Effector memory CD8-positive, alpha-beta T cell (primary cell): ENCODE data around the gene TYMP.
"Not testable (repeated sequence)": the region's sequence is repeated elsewhere in the genome, so short reads cannot be mapped to it uniquely, and the experiment has no call there.

Experiments used
- ATAC-seq: fragments of 150-1000 bp; cut with Tn5 transposase; replicated peaks from 2 replicates; pipeline ENCODE4 v1.10.0; 2021; ENCODE audit warnings: mild to moderate bottlenecking, moderate library complexity
- DNase-seq, 3 experiments: peaks; one replicate each; pipeline ENCODE4 v3.0.0; 2021
- H3K27ac Mint-ChIP-seq, 2 donors: one replicate each; pipeline ENCODE4 v1.8.0; 2022; ENCODE audit warnings: mild to moderate bottlenecking in 2 of 2, mixed read lengths in 2 of 2, moderate library complexity in 2 of 2
- H3K27me3 Mint-ChIP-seq, 2 donors: one replicate each; pipeline ENCODE4 v1.8.0; 2022; ENCODE audit warnings: mixed read lengths in 2 of 2
- H3K36me3 Mint-ChIP-seq: one replicate; pipeline ENCODE4 v1.8.0; 2022; ENCODE audit warnings: mild to moderate bottlenecking, moderate library complexity, mixed read lengths; ENCODE audit not compliant: insufficient read depth
- H3K4me1 Mint-ChIP-seq, 2 donors: one replicate each; pipeline ENCODE4 v1.8.0; 2022; ENCODE audit warnings: low read depth in 2 of 2, mixed read lengths in 2 of 2
- H3K4me3 Mint-ChIP-seq, 2 donors: one replicate each; pipeline ENCODE4 v1.8.0; 2022; ENCODE audit warnings: mild to moderate bottlenecking in 2 of 2, mixed read lengths in 2 of 2, moderate library complexity in 2 of 2
- H3K9me3 Mint-ChIP-seq, 2 donors: one replicate each; pipeline ENCODE4 v1.8.0; 2022; ENCODE audit warnings: mixed read lengths in 2 of 2

TYMP gene

DNA sequence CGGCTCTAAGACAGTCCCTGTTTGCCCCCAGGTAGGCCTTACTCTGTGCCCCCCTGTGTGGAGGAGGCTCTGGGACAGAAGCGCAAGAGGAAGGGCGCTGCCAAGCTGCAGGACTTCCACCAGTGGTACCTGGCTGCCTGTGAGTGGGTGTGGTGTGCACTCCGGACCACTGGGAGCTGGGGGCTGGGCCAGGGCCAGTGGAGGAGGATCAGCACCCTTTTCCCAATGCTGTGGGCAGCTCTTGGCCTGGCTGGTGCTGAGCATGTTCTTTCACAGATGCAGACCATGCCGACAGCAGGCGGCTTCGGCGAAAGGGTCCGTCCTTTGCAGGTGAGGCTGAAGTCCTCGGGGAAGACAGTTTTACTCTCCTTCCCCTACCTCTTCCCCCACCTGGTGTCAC, 8.1 kb downstream of the TYMP start:
- H3K27ac Mint-ChIP-seq = no peak overlapping the region

GRCh38 chr22:50520826-50521453, 8.9 kb downstream of the TYMP start:
- peaks cover 9 to 14% of the 10 kb centered on the region in 2 donors for H3K4me1 Mint-ChIP-seq
- ATAC-seq (no peak), DNase-seq (no peak)
- H3K27ac Mint-ChIP-seq = no peak overlapping the region
- H3K36me3 Mint-ChIP-seq = peaks cover 81% of the 10 kb centered on the region
- no peaks in the 10 kb centered on the region for H3K27me3 Mint-ChIP-seq
- no peak overlapping the region for H3K4me3 Mint-ChIP-seq
- H3K9me3 Mint-ChIP-seq = no peaks in the 10 kb centered on the region

More for the DNA sequence above, 8.1 kb downstream of the TYMP start:
- Mint-ChIP-seq H3K27me3 (no peaks in the 10 kb centered on the region), H3K36me3 (peaks cover 76% of the 10 kb centered on the region), H3K9me3 (no peaks in the 10 kb centered on the region), H3K4me1 (peaks cover 8 to 15% of the 10 kb centered on the region in 2 donors), H3K4me3 (no peak overlapping the region)
- ATAC-seq (no peak), DNase-seq (no peak)

GRCh38 chr22:50520184-50520583, 9.6 kb downstream of the TYMP start:
- H3K4me1 Mint-ChIP-seq = peaks cover 14 to 18% of the 10 kb centered on the region in 2 donors
- not testable (repeated sequence) for H3K27ac Mint-ChIP-seq, H3K4me3 Mint-ChIP-seq, H3K27me3 Mint-ChIP-seq, DNase-seq, H3K9me3 Mint-ChIP-seq, ATAC-seq
- H3K36me3 Mint-ChIP-seq = peaks cover 78% of the 10 kb centered on the region

- Mint-ChIP-seq H3K4me1 (peaks cover 12 to 17% of the 10 kb centered on the region in 2 donors), H3K36me3 (peaks cover 75% of the 10 kb centered on the region), H3K4me3 (no peak overlapping the region), H3K9me3 (no peaks in the 10 kb centered on the region), H3K27me3 (no peaks in the 10 kb centered on the region), H3K27ac (no peak overlapping the region)
- DNase-seq = no peak
- ATAC-seq = no peak
These were observed 10.7 kb downstream of the TYMP start for GRCh38 chr22:50519151-50519550.

DNA sequence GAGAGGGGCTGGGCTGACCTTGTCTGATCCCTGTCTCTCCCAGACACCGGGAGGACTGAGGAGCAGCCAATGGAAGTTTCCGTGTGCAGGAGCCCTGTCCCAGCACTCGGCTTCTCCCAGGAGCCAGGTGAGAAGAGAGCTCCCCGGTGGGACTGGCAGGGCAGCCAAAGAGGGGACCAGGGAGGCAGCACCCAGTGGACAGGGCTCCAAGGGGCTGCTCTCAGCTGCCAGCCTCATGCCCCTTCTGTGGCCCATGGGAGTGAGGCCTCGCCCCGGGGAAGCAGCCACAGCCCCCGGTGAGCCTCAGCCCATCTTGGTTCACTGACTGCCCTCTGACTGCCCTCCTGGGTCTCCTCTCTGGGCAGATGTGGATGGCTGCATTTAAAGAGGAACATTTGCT, 11.2 kb downstream of the TYMP start:
- H3K4me3 Mint-ChIP-seq = no peak overlapping the region
- ATAC-seq = no peak
- DNase-seq = no peak
- no peaks in the 10 kb centered on the region for H3K27me3 Mint-ChIP-seq
- peaks cover 69% of the 10 kb centered on the region for H3K36me3 Mint-ChIP-seq
- peaks cover 12 to 20% of the 10 kb centered on the region in 2 donors for H3K4me1 Mint-ChIP-seq
- H3K9me3 Mint-ChIP-seq = no peaks in the 10 kb centered on the region
- H3K27ac Mint-ChIP-seq = no peak overlapping the region

- Mint-ChIP-seq H3K27me3 (no peaks in the 10 kb centered on the region), H3K9me3 (no peaks in the 10 kb centered on the region), H3K4me1 (peaks cover 12 to 21% of the 10 kb centered on the region in 2 donors), H3K4me3 (no peak overlapping the region), H3K36me3 (peaks cover 60% of the 10 kb centered on the region), H3K27ac (no peak overlapping the region)
- DNase-seq = no peak
- no peak for ATAC-seq
These were observed 12.1 kb downstream of the TYMP start for GRCh38 chr22:50517495-50518260.

DNA sequence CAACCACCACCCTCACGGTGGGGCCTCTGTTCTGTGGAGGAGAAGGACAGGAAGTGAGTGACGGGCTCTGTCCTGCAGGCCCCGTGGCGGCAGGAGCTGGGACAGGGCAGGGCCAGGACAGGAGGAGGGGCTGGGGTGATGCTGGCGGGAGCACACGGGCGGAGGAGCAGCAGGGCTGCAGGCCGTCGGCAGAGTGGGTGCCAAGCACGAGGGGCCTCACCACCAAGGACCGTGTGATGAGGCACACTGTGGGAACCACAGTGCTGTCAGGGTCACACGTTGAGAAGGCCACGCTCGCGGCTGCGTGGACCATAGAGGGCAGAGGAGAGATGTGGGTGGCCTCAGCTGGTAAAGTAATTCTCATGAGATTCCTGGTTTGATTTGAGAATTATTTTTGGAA, 12.9 kb downstream of the TYMP start:
- ATAC-seq (no peak), DNase-seq (no peak)
- H3K27me3 Mint-ChIP-seq = no peaks in the 10 kb centered on the region
- H3K4me3 Mint-ChIP-seq = no peak overlapping the region
- H3K4me1 Mint-ChIP-seq = peaks cover 12 to 21% of the 10 kb centered on the region in 2 donors
- H3K27ac Mint-ChIP-seq = no peak overlapping the region
- peaks cover 61% of the 10 kb centered on the region for H3K36me3 Mint-ChIP-seq
- no peaks in the 10 kb centered on the region for H3K9me3 Mint-ChIP-seq

DNA sequence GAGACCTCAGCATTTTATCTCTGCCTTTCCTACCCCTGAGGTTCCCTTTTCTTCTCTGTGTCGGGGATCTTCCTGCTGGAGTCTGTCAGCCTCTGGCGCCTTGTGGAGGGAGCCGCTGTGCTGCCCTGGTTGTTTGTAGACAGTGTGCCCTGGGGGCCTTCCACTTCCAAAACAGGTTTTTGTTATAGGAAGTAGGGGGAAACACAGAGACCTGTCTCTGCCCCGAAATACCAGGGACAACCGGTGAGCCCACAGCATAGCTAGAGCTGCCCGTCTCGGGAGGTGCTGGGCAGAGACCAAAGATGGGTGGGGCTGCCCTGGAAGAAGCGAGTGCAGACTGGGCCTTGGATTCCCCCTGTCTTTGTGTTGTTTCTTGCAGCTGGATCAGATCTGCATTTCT, 13.7 kb downstream of the TYMP start:
- Mint-ChIP-seq H3K27ac (no peak overlapping the region), H3K36me3 (peaks cover 59% of the 10 kb centered on the region), H3K9me3 (no peaks in the 10 kb centered on the region), H3K4me1 (peaks cover 12 to 21% of the 10 kb centered on the region in 2 donors), H3K27me3 (no peaks in the 10 kb centered on the region), H3K4me3 (no peak overlapping the region)
- DNase-seq = no peak
- ATAC-seq = no peak

DNA sequence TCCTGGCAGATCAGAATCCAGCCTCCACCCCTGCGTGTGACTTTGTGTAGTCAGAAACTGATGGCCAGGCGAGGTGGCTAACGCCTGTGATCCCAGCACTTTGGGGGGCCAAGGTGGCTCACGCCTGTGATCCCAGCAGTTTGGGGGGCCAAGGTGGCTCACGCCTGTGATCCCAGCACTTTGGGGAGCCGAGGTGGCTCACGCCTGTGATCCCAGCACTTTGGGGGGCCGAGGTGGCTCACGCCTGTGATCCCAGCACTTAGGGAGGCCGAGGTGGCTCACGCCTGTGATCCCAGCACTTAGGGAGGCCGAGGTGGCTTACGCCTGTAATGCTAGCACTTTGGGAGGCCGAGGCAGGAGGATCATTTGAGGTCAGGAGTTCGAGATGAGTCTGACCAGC, 16.6 kb downstream of the TYMP start:
- Mint-ChIP-seq H3K27ac (no peak overlapping the region), H3K36me3 (peaks cover 52% of the 10 kb centered on the region), H3K9me3 (no peaks in the 10 kb centered on the region), H3K4me3 (no peak overlapping the region), H3K27me3 (no peaks in the 10 kb centered on the region), H3K4me1 (peaks cover 20 to 30% of the 10 kb centered on the region in 2 donors)
- ATAC-seq (no peak), DNase-seq (no peak)

- no peaks in the 10 kb centered on the region for H3K27me3 Mint-ChIP-seq
- peaks cover 29% of the 10 kb centered on the region for H3K36me3 Mint-ChIP-seq
- no peak for ATAC-seq
- H3K4me1 Mint-ChIP-seq = peaks cover 11 to 21% of the 10 kb centered on the region in 2 donors
- no peak for DNase-seq
- H3K27ac Mint-ChIP-seq = peak overlapping the region; percentile 95 to 97
- no peaks in the 10 kb centered on the region for H3K9me3 Mint-ChIP-seq
- peak overlapping the region; percentile 93 to 94 for H3K4me3 Mint-ChIP-seq
These were observed 20.9 kb downstream of the TYMP start for GRCh38 chr22:50508897-50509296.

GRCh38 chr22:50507991-50508884, 21.6 kb downstream of the TYMP start, which contains the start of gene NCAPH2:
Gene NCAPH2, plus strand, starts transcription at chr22:50508224. Its CDS starts 114 bp downstream, at chr22:50508338.
- Mint-ChIP-seq H3K4me3 (peak within 1 kb of the TSS; percentile 95 to 98), H3K4me1 (peaks cover 11 to 16% of the 10 kb centered on the region in 2 donors), H3K9me3 (no peaks in the 10 kb centered on the region), H3K27ac (peak within 1 kb of the TSS; percentile 95 to 97), H3K27me3 (no peaks in the 10 kb centered on the region), H3K36me3 (peaks cover 29% of the 10 kb centered on the region)
- peak; percentile 72 for ATAC-seq
- DNase-seq = peak; percentile 95 to 97 (median 97)

DNA sequence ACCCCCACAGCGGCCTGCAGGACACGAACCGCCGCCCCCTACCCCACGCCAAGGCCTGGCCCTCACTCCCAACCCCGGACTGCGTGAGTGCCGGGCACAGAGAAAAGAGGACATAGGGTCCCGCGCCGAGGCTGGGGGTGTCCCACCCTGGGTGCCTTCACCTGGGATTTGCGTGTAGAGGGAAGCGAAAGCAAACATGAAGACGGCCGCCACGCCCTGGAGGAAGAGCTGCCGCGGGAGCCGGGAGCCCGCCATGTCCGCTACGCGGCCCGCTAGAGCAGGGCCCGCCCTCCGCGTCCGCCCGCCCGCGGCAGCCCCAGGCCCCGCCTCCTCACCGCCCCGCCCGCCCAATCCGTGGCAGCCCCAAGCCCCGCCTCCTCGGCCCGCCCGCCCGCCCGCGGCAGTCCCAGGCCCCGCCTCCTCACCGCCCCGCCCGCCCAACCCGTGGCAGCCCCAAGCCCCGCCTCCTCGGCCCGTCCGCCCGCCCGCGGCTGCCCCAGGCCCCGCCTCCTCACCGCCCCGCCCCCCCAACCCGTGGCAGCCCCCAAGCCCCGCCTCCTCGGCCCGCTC, 22.3 kb downstream of the TYMP start, which contains the start of gene LMF2:
Gene LMF2 (minus strand): TSS at position 282 of the 570 bp plus-strand sequence. CDS start 27 bp downstream, at position 255.
- H3K4me3 Mint-ChIP-seq = peak within 1 kb of the TSS; percentile 95 to 98
- H3K27me3 Mint-ChIP-seq = no peaks in the 10 kb centered on the region
- H3K9me3 Mint-ChIP-seq = no peaks in the 10 kb centered on the region
- peak within 1 kb of the TSS; percentile 95 to 97 for H3K27ac Mint-ChIP-seq
- DNase-seq (peak; percentile 83 to 86 (median 86)), ATAC-seq (peak; percentile 76)
- peaks cover 11 to 16% of the 10 kb centered on the region in 2 donors for H3K4me1 Mint-ChIP-seq
- peaks cover 27% of the 10 kb centered on the region for H3K36me3 Mint-ChIP-seq
